A549 (cell line): ENCODE measurements around the gene CSF3R. TPM values are rescaled to one million over a fixed set of nuclear protein-coding genes. Genes with fewer than 3 reads are reported as not detected.

Source experiments
- ATAC-seq, 2 experiments: fragments of 200-7000 bp in 1 of 2; fragments of >200 bp in 1 of 2; cut with Nextera tagmentation in 1 of 2; cut with Tn5 transposase in 1 of 2; 3 replicates each; pipeline versions ENCODE4 v1.8.0 to v1.9.1; 2018 to 2020; ENCODE audit warnings: mild to moderate bottlenecking in 1 of 2, moderate library complexity in 1 of 2
- CTCF ChIA-PET: fragments of 300-600 bp; sonication (Branson Sonifier 250); formaldehyde crosslinking; extraction: SDS; loops from one replicate; lab custom pipeline; 2021; ENCODE audit warnings: antibody characterized with exemption, inconsistent platforms; lab: Yijun Ruan, JAX
- POLR2A ChIA-PET: fragments of 350-600 bp; formaldehyde crosslinking; extraction: SDS; loops from one replicate; lab custom pipeline; 2021; ENCODE audit warnings: antibody characterized with exemption, inconsistent platforms; lab: Yijun Ruan, JAX
- DNase-seq, 2 experiments: peaks; one replicate each; pipeline versions ENCODE4 v3.0.0 to v3.0.0-alpha.2; 2011 to 2016; ENCODE audit warnings: low read depth in 1 of 2, low spot score in 1 of 2
- FAIRE-seq: peaks from 2 replicates; lab custom pipeline; 2011; peaks lifted over from hg19 to GRCh38; lab: Jason Lieb, UNC
- H3K27ac ChIP-seq, 2 experiments: fragments of >200 bp; sonication (Bioruptor Twin); formaldehyde crosslinking; 3 replicates each; pipeline ENCODE4 v1.5.1; 2016 to 2017
- H3K4me1 ChIP-seq: fragments of >200 bp; sonication (Bioruptor Twin); formaldehyde crosslinking; 3 replicates; pipeline ENCODE4 v1.6.1; 2016
- H3K4me2 ChIP-seq: fragments of >200 bp; sonication (Bioruptor Twin); formaldehyde crosslinking; 3 replicates; pipeline ENCODE4 v1.6.1; 2016
- H3K4me3 ChIP-seq: fragments of >200 bp; sonication (Bioruptor Twin); formaldehyde crosslinking; 3 replicates; pipeline ENCODE4 v1.5.1; 2016
- H3K9me3 ChIP-seq: fragments of >200 bp; sonication (Bioruptor Twin); formaldehyde crosslinking; 3 replicates; pipeline ENCODE4 v1.6.1; 2016
- BHLHE40 ChIP-seq: IDR thresholded peaks from 2 replicates; pipeline ENCODE4 v1.6.1; 2012; ENCODE audit warnings: low read depth, low read length, inconsistent platforms
- CHD4 ChIP-seq: fragments of 200-600 bp; sonication (generic); IDR thresholded peaks from 2 replicates; pipeline ENCODE4 v1.6.1; 2016; ENCODE audit warnings: antibody characterized with exemption, mild to moderate bottlenecking, borderline replicate concordance
- EHMT2 ChIP-seq: fragments of 200-600 bp; sonication (generic); IDR thresholded peaks from 2 replicates; pipeline ENCODE4 v1.6.1; 2016; ENCODE audit warnings: antibody characterized with exemption, low read depth, mild to moderate bottlenecking, moderate library complexity
- EP300 ChIP-seq, 2 experiments: fragments of >200 bp; sonication (Bioruptor Twin); formaldehyde crosslinking; IDR thresholded peaks; 2 replicates in 1 of 2; 3 replicates in 1 of 2; pipeline ENCODE4 v1.6.1; 2016 to 2017
- FOSB ChIP-seq: fragments of 250-450 bp; sonication (Bioruptor Pico); IDR thresholded peaks from 2 replicates; pipeline ENCODE4 v1.5.0; 2020; ENCODE audit warnings: mild to moderate bottlenecking, moderate library complexity
- GATA3 ChIP-seq: IDR thresholded peaks from 2 replicates; pipeline ENCODE4 v1.6.1; 2012; ENCODE audit warnings: borderline replicate concordance
- HDAC2 ChIP-seq: fragments of 200-600 bp; sonication (generic); IDR thresholded peaks from 2 replicates; pipeline ENCODE4 v1.6.1; 2016
- HOXB13 ChIP-seq: fragments of 250-450 bp; sonication (Bioruptor Pico); IDR thresholded peaks from 2 replicates; pipeline ENCODE4 v1.5.0; 2020; ENCODE audit warnings: low read depth, mild to moderate bottlenecking, moderate library complexity
- JUN ChIP-seq, 2 experiments: fragments of >200 bp; sonication (Bioruptor Twin); formaldehyde crosslinking; IDR thresholded peaks; 2 replicates in 1 of 2; 3 replicates in 1 of 2; pipeline ENCODE4 v1.6.1; 2016 to 2017
- JUNB ChIP-seq: fragments of >200 bp; sonication (Bioruptor Twin); formaldehyde crosslinking; IDR thresholded peaks from 2 replicates; pipeline ENCODE4 v1.6.1; 2016
- MAZ ChIP-seq: fragments of 150-350 bp; IDR thresholded peaks from 2 replicates; pipeline ENCODE4 v1.6.1; 2014; ENCODE audit warnings: antibody characterized with exemption, low read depth, low read length, borderline replicate concordance
- MYC ChIP-seq: IDR thresholded peaks from 2 replicates; pipeline ENCODE4 v1.6.1; 2012; ENCODE audit warnings: mild to moderate bottlenecking, inconsistent platforms, low read length, improper control_type of control experiment, borderline replicate concordance
- NFE2L2 ChIP-seq: fragments of 150-350 bp; conservative IDR thresholded peaks from 2 replicates; pipeline ENCODE4 v1.6.1; 2014; ENCODE audit warnings: low read length
- NPAS2 ChIP-seq: fragments of 250-450 bp; sonication (Bioruptor Pico); IDR thresholded peaks from 2 replicates; pipeline ENCODE4 v1.8.0; 2022; ENCODE audit warnings: mild to moderate bottlenecking, moderate library complexity, borderline replicate concordance
- PHF8 ChIP-seq: fragments of 200-600 bp; sonication (generic); IDR thresholded peaks from 2 replicates; pipeline ENCODE4 v1.6.1; 2016; ENCODE audit warnings: low read depth, mild to moderate bottlenecking, antibody characterized with exemption, moderate library complexity, borderline replicate concordance
- POLR2AphosphoS2 ChIP-seq: conservative IDR thresholded peaks from 2 replicates; pipeline ENCODE4 v1.6.1; 2012; ENCODE audit warnings: low read length, improper control_type of control experiment, inconsistent platforms
- RAD21 ChIP-seq, 2 experiments: fragments of >200 bp in 1 of 2; sonication (Bioruptor Twin) in 1 of 2; formaldehyde crosslinking in 1 of 2; IDR thresholded peaks in 1 of 2; conservative IDR thresholded peaks in 1 of 2; 2 replicates in 1 of 2; 3 replicates in 1 of 2; pipeline ENCODE4 v1.6.1; 2012 to 2018; ENCODE audit warnings: inconsistent platforms in 1 of 2
- RARB ChIP-seq: fragments of 250-450 bp; sonication (Bioruptor Pico); IDR thresholded peaks from 2 replicates; pipeline ENCODE4 v1.8.0; 2021; ENCODE audit warnings: mild to moderate bottlenecking, moderate library complexity
- RNF2 ChIP-seq: fragments of 200-600 bp; sonication (generic); IDR thresholded peaks from 2 replicates; pipeline ENCODE4 v1.6.1; 2016; ENCODE audit warnings: low read depth, mild to moderate bottlenecking, antibody characterized with exemption, moderate library complexity, borderline replicate concordance
- SREBF2 ChIP-seq: fragments of 450-650 bp; IDR thresholded peaks from 2 replicates; pipeline ENCODE4 v1.6.1; 2014; ENCODE audit warnings: mild to moderate bottlenecking, moderate library complexity
- TFCP2L1 ChIP-seq: fragments of 250-450 bp; sonication (Bioruptor Pico); IDR thresholded peaks from 2 replicates; pipeline ENCODE4 v1.5.0; 2021; ENCODE audit warnings: mild to moderate bottlenecking
- ZC3H11A ChIP-seq: fragments of 450-650 bp; IDR thresholded peaks from 2 replicates; pipeline ENCODE4 v1.6.1; 2014; ENCODE audit warnings: antibody characterized with exemption, mild to moderate bottlenecking
- ZFP36 ChIP-seq: fragments of 450-650 bp; IDR thresholded peaks from 2 replicates; pipeline ENCODE4 v1.6.1; 2014; ENCODE audit warnings: borderline replicate concordance; ENCODE audit not compliant: partially characterized antibody
- WGBS: methylation state at CpG from one replicate; pipeline ENCODE4 v1.1.6; 2017; ENCODE audit errors: missing lambda C conversion rate; 5-methylcytosine and 5-hydroxymethylcytosine counted together
- polyA plus RNA-seq, 4 experiments: library from polyadenylated mRNA; depleted of rRNA in 3 of 4; stranded (reverse); fragments of >200 nt; fragmentation: RNase III in 1 of 4; extraction: RNeasy Plus Mini Kit Qiagen cat#74134 plus additional on column Dnase treatment in 1 of 4; gene quantifications; 2 replicates in 3 of 4; 3 replicates in 1 of 4; pipeline ENCODE4 v1.2.3, GENCODE V29; 2011 to 2017
- TF ChIP-seq, protein P1 (sequence below): IDR thresholded peaks from 2 replicates; pipeline ENCODE4 v1.6.1; 2012
- TF ChIP-seq, protein P2 (sequence below): fragments of 200-600 bp; sonication (generic); IDR thresholded peaks from 2 replicates; pipeline ENCODE4 v1.6.1; 2016; ENCODE audit warnings: antibody characterized with exemption, mild to moderate bottlenecking, moderate library complexity
- TF ChIP-seq, protein P3 (sequence below): fragments of >200 bp; sonication (Bioruptor Twin); formaldehyde crosslinking; IDR thresholded peaks from 3 replicates; pipeline ENCODE4 v1.6.1; 2016
- TF ChIP-seq, protein P4 (sequence below): fragments of 250-450 bp; sonication (Bioruptor Pico); IDR thresholded peaks from 2 replicates; pipeline ENCODE4 v1.5.0; 2021; ENCODE audit warnings: mild to moderate bottlenecking, moderate library complexity, borderline replicate concordance
- TF ChIP-seq, protein P5 (sequence below): fragments of >200 bp; sonication (Bioruptor Twin); formaldehyde crosslinking; IDR thresholded peaks from 2 replicates; pipeline ENCODE4 v1.6.1; 2016
- TF ChIP-seq, protein P6 (sequence below): fragments of >200 bp; sonication (Bioruptor Twin); formaldehyde crosslinking; IDR thresholded peaks from 3 replicates; pipeline ENCODE4 v1.5.1; 2016

The CSF3R gene
- polyA plus RNA-seq, 2 of the 4 experiments (the other 2 are of a cell fraction), result not detected

DNA sequence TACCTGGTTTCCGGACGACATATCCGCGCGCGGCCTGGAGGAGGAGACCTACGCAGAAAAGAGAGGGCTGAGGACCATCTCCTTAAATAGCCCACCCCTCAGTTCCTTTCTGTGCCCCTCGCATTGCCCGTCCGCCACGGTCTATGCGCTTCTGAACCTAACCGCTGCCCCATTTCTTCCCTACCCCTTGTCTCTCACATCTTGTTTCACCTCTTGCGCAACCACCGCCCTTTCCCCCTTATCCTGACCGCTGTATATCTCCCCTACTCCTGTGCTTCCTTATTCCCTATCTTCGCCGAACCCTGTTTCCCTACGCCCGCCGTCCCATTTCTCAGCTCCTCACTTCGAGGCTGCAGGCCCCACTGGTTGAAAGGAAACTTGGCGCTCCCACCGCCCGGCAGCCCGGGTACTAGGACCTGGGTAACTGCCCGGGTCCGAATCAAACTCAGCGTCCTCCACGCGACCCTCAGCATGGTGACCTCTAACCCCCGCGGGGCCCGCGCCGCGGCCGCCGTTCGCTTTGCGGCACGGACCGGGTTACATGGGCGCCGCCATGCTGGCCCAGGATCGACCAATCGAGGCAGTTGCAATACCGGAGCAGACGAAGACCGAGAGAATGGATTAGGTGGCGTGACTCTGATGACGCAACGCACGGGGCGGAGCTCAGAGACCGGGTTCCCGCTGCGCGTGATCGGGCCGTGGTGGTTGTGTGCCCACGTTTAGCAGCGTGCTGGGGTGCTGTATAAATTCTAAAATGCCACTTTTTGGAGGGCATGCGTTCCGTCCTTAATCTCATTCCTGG, 18.7 kb downstream of the CSF3R start, which contains the start of gene MRPS15:
Gene MRPS15, minus strand, starts transcription at position 582 of the 802 bp plus-strand sequence. Its CDS starts 109 bp downstream, at position 473.
- under 1% methylated on average over 31 of the region's 65 CpGs for WGBS
- Histone ChIP-seq H3K4me3 (peak within 1 kb of the TSS; percentile 79), H3K4me2 (peak within 1 kb of the TSS; percentile 92), H3K9me3 (no peaks in the 10 kb centered on the region), H3K27ac (peak within 1 kb of the TSS; percentile 92 to 95), H3K4me1 (peaks cover 19% of the 10 kb centered on the region)
- POLR2A ChIA-PET, result interaction anchor here (0.6 to 1.5 kb wide), 15 partner anchors 10 to 1228 kb away, joined by 3 to 16 read pairs (median 4); partner anchors contain the start of genes CDCA8, CSF3R, OSCP1 and THRAP3
- FAIRE-seq (no peak), DNase-seq (peak; percentile 69 to 91), ATAC-seq (peak; percentile 91 to 96)
- CTCF ChIA-PET, result interaction anchor here (0.7 to 1.3 kb wide), 2 partner anchors 17 to 52 kb away, joined by 3 read pairs; no protein-coding TSS in a partner anchor
- peak; percentile 78 to 84 for TF ChIP-seq JUN (IDR thresholded peaks at IDR 0.05)
- TF ChIP-seq JUNB, result no peak
- TF ChIP-seq RAD21 (conservative IDR thresholded peaks at IDR 0.05 in 1 of 2, IDR thresholded peaks at IDR 0.05 in 1 of 2), result no peak
- TF ChIP-seq HDAC2, result peak; percentile 95; the same call in 1 of the 2 replicates
- no peak for TF ChIP-seq TFCP2L1 (CRISPR knock-in tag)
- no peak for TF ChIP-seq NPAS2
- no peak for TF ChIP-seq HOXB13 (CRISPR knock-in tag)
- peak; percentile 92 for TF ChIP-seq PHF8
- TF ChIP-seq MYC, result peak; percentile 60
- no peak for TF ChIP-seq RARB
- peak; percentile 86 for TF ChIP-seq BHLHE40
- TF ChIP-seq ZC3H11A, result no peak
- TF ChIP-seq, protein P1, sequence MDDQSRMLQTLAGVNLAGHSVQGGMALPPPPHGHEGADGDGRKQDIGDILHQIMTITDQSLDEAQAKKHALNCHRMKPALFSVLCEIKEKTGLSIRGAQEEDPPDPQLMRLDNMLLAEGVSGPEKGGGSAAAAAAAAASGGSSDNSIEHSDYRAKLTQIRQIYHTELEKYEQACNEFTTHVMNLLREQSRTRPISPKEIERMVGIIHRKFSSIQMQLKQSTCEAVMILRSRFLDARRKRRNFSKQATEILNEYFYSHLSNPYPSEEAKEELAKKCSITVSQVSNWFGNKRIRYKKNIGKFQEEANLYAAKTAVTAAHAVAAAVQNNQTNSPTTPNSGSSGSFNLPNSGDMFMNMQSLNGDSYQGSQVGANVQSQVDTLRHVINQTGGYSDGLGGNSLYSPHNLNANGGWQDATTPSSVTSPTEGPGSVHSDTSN, result no peak
- no peak for TF ChIP-seq FOSB (CRISPR knock-in tag)
- TF ChIP-seq NFE2L2, result no peak
- TF ChIP-seq, protein P2, sequence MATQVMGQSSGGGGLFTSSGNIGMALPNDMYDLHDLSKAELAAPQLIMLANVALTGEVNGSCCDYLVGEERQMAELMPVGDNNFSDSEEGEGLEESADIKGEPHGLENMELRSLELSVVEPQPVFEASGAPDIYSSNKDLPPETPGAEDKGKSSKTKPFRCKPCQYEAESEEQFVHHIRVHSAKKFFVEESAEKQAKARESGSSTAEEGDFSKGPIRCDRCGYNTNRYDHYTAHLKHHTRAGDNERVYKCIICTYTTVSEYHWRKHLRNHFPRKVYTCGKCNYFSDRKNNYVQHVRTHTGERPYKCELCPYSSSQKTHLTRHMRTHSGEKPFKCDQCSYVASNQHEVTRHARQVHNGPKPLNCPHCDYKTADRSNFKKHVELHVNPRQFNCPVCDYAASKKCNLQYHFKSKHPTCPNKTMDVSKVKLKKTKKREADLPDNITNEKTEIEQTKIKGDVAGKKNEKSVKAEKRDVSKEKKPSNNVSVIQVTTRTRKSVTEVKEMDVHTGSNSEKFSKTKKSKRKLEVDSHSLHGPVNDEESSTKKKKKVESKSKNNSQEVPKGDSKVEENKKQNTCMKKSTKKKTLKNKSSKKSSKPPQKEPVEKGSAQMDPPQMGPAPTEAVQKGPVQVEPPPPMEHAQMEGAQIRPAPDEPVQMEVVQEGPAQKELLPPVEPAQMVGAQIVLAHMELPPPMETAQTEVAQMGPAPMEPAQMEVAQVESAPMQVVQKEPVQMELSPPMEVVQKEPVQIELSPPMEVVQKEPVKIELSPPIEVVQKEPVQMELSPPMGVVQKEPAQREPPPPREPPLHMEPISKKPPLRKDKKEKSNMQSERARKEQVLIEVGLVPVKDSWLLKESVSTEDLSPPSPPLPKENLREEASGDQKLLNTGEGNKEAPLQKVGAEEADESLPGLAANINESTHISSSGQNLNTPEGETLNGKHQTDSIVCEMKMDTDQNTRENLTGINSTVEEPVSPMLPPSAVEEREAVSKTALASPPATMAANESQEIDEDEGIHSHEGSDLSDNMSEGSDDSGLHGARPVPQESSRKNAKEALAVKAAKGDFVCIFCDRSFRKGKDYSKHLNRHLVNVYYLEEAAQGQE, result no peak
- TF ChIP-seq GATA3, result peak; percentile 37; the same call in 1 of the 2 replicates
- TF ChIP-seq, protein P3, sequence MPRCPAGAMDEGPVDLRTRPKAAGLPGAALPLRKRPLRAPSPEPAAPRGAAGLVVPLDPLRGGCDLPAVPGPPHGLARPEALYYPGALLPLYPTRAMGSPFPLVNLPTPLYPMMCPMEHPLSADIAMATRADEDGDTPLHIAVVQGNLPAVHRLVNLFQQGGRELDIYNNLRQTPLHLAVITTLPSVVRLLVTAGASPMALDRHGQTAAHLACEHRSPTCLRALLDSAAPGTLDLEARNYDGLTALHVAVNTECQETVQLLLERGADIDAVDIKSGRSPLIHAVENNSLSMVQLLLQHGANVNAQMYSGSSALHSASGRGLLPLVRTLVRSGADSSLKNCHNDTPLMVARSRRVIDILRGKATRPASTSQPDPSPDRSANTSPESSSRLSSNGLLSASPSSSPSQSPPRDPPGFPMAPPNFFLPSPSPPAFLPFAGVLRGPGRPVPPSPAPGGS, result 0 out of 3 replicates have a peak, but pooled peaks have one; percentile 54
- TF ChIP-seq, protein P4, sequence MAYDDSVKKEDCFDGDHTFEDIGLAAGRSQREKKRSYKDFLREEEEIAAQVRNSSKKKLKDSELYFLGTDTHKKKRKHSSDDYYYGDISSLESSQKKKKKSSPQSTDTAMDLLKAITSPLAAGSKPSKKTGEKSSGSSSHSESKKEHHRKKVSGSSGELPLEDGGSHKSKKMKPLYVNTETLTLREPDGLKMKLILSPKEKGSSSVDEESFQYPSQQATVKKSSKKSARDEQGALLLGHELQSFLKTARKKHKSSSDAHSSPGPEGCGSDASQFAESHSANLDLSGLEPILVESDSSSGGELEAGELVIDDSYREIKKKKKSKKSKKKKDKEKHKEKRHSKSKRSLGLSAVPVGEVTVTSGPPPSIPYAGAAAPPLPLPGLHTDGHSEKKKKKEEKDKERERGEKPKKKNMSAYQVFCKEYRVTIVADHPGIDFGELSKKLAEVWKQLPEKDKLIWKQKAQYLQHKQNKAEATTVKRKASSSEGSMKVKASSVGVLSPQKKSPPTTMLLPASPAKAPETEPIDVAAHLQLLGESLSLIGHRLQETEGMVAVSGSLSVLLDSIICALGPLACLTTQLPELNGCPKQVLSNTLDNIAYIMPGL, result no peak
- TF ChIP-seq RNF2, result no peak
- TF ChIP-seq EP300 (IDR thresholded peaks at IDR 0.05), result no peak
- TF ChIP-seq ZFP36, result no peak
- TF ChIP-seq EHMT2, result no peak
- no peak for TF ChIP-seq POLR2AphosphoS2
- 0 out of 2 replicates have a peak, but pooled peaks have one; percentile 12 for TF ChIP-seq SREBF2
- no peak for TF ChIP-seq MAZ
- TF ChIP-seq, protein P5, sequence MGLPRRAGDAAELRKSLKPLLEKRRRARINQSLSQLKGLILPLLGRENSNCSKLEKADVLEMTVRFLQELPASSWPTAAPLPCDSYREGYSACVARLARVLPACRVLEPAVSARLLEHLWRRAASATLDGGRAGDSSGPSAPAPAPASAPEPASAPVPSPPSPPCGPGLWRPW, result no peak
- TF ChIP-seq CHD4, result no peak
- TF ChIP-seq, protein P6, sequence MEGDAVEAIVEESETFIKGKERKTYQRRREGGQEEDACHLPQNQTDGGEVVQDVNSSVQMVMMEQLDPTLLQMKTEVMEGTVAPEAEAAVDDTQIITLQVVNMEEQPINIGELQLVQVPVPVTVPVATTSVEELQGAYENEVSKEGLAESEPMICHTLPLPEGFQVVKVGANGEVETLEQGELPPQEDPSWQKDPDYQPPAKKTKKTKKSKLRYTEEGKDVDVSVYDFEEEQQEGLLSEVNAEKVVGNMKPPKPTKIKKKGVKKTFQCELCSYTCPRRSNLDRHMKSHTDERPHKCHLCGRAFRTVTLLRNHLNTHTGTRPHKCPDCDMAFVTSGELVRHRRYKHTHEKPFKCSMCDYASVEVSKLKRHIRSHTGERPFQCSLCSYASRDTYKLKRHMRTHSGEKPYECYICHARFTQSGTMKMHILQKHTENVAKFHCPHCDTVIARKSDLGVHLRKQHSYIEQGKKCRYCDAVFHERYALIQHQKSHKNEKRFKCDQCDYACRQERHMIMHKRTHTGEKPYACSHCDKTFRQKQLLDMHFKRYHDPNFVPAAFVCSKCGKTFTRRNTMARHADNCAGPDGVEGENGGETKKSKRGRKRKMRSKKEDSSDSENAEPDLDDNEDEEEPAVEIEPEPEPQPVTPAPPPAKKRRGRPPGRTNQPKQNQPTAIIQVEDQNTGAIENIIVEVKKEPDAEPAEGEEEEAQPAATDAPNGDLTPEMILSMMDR, result no peak
